Activated CD4-positive, alpha-beta T cell treated with anti-CD3 and anti-CD28 coated beads, Interleukin-2, Interleukin-4, amounts not matched to agents 100 ng/mL and 50 ng/mL, durations not matched to agents 16 hours and 8 hours (primary cell): ENCODE results near the gene L1CAM.
A peak's percentile ranks its signal among the peaks of the same experiment; 100 is the strongest.

Experiments
- DNase-seq: peaks from one replicate; pipeline ENCODE4 v3.0.0-alpha.2; 2020; ENCODE audit warnings: low spot score

Gene L1CAM

GRCh38 chrX:153903991-153904957, 18.3 kb upstream of the L1CAM start, which contains the start of gene AVPR2:
Gene AVPR2 (plus strand): TSS chrX:153904673. CDS start chrX:153905146, 473 bp downstream.
- DNase-seq, result no peak

GRCh38 chrX:153903238-153903980, 17.4 kb upstream of the L1CAM start:
- no peak for DNase-seq

GRCh38 chrX:153902385-153902784, 16.4 kb upstream of the L1CAM start:
- no peak for DNase-seq

GRCh38 chrX:153901753-153902140, 15.8 kb upstream of the L1CAM start:
- DNase-seq, result no peak

GRCh38 chrX:153900831-153901752, 15.1 kb upstream of the L1CAM start:
- peak; percentile 62 for DNase-seq

- no peak for DNase-seq
Measured at GRCh38 chrX:153897899-153898298, 11.9 kb upstream of the L1CAM start.

- DNase-seq, result no peak
Measured at GRCh38 chrX:153889123-153889522, 3.1 kb upstream of the L1CAM start.

- no peak for DNase-seq
Measured at GRCh38 chrX:153888344-153888743, 2.4 kb upstream of the L1CAM start.

GRCh38 chrX:153887385-153887784, 1.4 kb upstream of the L1CAM start:
- no peak for DNase-seq

- no peak for DNase-seq
Measured at GRCh38 chrX:153886915-153887314, 942 bp upstream of the L1CAM start.

GRCh38 chrX:153885208-153885787, 675 bp downstream of the L1CAM start:
- no peak for DNase-seq

GRCh38 chrX:153884590-153884989, 1.4 kb downstream of the L1CAM start:
- DNase-seq, result no peak

GRCh38 chrX:153884136-153884535, 1.8 kb downstream of the L1CAM start:
- no peak for DNase-seq

GRCh38 chrX:153883163-153883843, 2.7 kb downstream of the L1CAM start:
- no peak for DNase-seq

GRCh38 chrX:153882557-153882956, 3.4 kb downstream of the L1CAM start:
- no peak for DNase-seq

GRCh38 chrX:153882086-153882498, 3.9 kb downstream of the L1CAM start:
- DNase-seq, result no peak

- no peak for DNase-seq
Measured at GRCh38 chrX:153881281-153881680, 4.7 kb downstream of the L1CAM start.

- DNase-seq, result no peak
Measured at GRCh38 chrX:153880440-153880815, 5.5 kb downstream of the L1CAM start.

GRCh38 chrX:153879741-153880439, 6.1 kb downstream of the L1CAM start:
- DNase-seq, result no peak

- no peak for DNase-seq
Measured at GRCh38 chrX:153878969-153879653, 6.9 kb downstream of the L1CAM start.
